Muscle of arm (tissue), 12 donors: ENCODE results near the gene DENND4B. TPM values are rescaled to one million over a fixed set of nuclear protein-coding genes. Genes with fewer than 3 reads are reported as not detected.
"Not testable (repeated sequence)": the region's sequence is repeated elsewhere in the genome, so short reads cannot be mapped to it uniquely, and the experiment has no call there.

ENCODE experiments used
- DNase-seq: peaks from one replicate; pipeline ENCODE4 v3.0.0-alpha.2; 2013
- polyA plus RNA-seq, 12 donors: library from polyadenylated mRNA; unstranded; fragments of 120-200 nt; gene quantifications; one replicate each; pipeline ENCODE4 v1.2.1, GENCODE V29; 2013; ENCODE audit not compliant: insufficient read length in 12 of 12

Gene DENND4B
- polyA plus RNA-seq, 12 donors = 20.5 to 39.0 (median 28.3) TPM; not detected in 1

DNA sequence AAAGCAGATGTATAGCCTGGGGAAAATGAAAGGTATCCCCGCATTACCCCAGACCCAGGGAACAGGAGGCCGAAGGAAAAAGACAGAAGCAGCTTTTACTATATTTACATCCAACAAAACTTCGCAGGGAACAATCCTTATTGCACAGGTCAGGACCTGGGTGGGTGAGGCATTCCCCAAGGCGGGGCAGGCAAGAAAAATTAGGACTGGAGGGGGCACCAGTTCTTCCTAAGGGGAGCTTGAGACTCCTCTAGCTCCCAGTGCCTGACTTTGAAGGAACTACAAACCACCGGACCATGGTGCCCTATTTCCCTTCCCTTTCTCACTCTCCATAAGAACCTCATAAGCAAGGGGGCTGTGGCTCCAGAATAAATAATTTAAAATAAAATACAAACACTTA is 17.1 kb downstream of the DENND4B start:
- no peak for DNase-seq

DNA sequence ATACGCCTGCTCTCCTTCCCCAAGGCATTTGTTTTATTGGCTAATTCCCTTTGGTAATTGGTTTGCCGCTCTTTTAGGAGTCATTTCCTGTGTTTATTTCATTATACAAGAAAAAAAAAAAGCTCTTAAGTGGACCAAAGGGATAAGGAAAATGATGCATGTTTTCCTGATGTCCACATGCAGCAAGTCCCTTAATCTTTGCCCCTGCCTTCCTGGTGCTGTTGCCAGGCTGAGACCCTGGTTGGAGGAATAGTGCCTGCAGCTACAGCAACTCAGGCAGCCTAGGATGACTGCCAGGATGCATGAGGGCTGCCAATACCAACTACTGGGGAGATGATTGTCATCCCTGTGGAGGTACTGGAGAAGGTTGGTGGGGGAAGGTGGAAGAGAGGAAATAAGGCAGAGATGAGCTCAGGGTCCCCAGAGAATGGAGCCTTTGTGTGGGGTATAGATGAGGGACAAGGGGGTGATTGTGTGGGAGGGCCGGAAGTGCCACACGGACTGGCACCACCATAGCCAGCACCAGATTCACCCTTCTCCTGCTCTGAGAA is 17.7 kb downstream of the DENND4B start:
- DNase-seq = no peak

DNA sequence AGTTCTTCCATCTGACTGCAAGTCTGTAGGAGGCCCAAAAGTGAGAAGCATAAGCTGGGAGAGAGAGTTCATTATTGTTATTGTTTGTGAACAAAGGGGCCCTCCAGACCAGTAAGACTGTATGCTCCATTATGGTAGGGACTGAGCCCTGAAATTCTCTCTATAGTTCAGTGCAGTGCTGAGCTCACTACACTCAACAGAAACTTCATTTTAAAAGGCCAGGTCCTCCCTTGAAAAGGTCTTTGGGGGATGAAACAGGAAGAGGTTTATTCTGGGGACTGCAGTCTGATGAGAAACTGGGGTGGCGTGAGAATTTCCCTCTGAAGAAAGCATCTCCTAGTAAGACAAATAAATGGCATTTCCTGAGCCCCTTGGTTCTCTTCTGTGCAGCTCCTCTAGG is 18.3 kb downstream of the DENND4B start:
- no peak for DNase-seq

DNA sequence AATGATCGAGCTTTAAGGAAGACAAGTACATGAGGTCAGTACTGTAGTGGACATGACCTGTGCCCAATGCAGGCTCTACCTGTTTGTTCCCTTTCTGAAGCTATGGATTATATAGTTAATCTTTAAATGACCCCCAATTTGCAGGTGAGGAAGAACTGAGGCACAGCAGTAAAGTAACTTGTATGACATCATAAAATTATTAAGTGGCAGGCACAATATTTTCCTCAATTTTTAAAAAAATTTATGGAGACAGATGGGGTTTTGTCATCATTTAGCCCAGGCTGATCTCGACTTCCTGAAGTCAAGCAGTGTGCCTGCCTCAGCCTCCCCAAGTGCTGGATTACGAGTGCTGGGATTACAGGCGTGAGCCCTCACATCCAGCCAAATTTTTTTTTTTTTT is 20.1 kb downstream of the DENND4B start:
- no peak for DNase-seq

DNA sequence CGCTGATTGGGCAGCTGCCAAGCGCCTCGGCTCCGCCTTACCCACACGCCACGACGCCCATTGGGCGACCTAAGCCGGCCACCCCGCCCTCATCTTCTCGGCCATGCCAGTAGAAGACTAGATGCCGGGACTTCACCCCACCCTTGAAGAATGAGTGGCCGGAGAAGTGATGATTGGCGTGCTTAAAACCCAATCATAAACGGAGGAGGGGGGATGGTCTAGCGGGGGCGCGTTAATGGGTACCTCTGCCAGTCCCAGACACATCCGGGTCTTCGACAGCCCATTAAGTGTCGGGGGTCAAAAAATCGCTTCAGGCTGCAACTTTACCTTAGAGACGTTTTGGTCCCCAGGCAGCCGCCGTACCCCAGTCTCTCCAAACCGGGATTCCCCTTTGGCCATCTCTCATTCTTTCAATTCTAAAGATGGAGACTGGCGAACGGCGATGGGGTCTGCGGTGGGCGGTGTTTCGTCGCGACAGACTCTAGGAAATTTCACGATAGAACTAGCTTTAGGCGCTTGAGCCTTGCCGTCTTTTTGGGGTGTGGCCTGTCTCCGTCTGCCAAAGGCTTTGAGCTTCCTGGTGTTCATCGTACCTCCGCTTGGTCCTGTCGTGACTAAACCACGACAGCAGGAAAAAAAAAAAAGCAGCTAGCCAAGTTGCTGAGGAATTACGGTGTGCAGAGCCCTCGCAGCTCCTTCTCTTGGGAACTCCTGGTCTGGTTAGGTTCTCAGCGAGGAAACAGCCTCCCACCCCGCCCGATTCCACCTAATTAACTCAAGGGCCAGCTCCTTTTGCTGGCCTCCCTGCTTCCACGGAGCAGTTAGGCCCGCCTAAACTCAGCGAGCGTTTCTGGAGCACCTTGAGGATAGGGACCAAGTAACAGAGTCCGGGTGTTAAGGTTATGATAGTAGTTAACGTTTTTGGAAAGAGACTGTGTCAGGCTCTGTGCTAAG is 23.3 kb downstream of the DENND4B start, which contains the start of gene GATAD2B:
Gene GATAD2B (minus strand): TSS at position 1 of the 954 bp plus-strand sequence. CDS start 94,625 bp downstream, outside the sequence.
- DNase-seq = peak; percentile 99

DNA sequence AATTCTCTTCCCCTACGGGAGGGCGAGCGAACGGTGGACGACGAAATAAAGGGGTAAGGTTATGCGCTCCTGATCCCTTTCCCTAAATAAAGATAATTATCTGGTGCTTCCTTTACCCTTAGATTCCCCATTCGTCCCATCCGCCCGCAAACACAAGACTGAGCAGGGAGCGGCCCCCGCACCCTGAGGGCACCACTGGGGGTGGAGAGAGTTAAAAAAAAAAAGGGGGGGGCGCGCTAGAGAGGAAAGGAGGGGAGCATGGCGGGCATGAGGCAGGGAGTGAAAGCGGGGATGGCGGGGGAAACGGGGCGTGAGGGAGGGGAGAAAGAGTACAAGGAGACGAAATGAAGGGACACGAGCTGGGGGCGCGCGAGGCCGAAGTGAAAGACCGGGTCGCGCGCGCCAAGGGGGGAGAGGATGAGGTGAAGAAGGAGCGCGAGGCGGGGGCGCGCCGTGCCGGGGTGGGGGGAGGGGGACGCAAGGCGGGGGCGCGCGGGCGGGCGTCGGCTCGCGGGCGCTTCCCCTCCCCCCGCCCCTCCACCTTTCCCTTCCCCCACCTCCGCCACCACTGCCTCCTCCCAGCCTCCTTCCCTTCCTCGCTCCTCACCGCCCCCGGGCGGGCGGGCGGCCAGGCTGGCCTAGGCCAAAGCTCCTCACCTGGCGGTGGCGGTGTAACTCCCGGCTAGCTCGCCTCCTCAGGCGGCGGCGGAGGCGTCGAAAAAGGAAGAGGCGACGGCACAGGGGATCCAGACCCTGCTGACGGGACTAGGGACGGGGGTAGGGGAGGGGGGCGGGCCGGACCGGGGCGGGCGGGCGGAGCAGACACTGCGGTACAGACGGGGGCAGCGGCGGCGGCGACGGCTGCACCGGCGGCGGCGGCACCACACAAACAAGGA is 24.2 kb downstream of the DENND4B start:
- DNase-seq = peak; percentile 30

DNA sequence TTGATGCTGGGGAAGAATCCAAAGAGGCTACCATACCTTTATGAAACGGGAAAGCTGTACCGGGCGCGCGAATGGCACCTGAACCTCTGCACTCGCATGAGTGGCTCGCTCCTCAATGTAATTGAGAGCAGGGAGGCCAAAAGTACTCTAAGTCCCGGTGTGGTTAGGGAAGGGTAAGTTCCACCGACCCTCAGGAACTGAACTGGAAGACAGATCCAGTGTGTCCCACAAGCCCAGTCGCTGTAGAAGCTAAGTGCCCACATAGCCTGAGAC is 24.8 kb downstream of the DENND4B start:
- peak; percentile 14 for DNase-seq

- DNase-seq = no peak
Measured at GRCh38 chr1:153921080-153921802, 25.3 kb downstream of the DENND4B start.

DNA sequence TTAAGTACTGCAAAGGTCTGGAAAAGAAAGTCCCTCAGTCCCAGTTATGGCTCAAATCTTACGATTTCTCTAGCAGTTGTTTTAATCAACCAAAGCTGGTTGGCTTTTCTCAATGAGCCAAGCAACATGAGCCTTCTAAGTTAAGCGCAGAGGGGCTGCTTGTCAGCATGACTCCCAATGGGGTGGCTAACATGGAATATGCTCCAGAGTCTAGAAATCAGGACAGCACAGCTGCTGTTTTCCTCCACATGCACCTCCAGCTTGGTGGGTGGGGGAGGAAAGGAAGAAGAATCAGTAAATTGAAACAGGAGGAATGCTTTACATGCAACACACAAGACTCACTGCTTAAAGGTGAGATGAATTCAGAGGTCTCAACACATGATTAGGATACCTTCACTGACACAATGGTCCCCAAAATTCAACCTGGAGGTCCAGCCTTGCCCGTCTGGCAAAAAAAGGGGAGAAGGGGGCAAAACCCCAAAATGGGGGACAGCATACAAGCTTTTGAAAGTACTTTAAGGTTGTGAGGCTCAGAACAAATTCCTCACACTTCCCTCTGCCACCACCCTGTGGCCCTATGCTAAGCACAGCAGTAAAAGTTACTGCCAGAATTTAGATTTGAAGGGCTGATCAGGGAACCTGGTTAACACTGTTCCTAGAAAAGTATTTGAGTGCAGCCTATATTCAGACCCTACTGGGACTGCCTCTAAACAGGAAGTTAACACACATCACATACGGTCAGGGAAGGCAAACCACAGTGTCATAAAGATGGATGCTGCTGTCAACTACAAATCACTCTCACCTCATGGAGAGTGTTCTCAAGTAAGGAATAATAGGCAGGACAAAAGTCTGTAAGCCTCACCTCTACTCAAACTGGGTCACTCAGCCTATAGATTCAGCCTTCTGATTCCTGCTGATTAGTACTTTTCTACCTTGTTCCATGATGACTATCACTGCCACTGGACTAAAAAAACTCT is 26.4 kb downstream of the DENND4B start:
- DNase-seq = no peak

GRCh38 chr1:153916297-153916696 is 30.2 kb downstream of the DENND4B start:
- no peak for DNase-seq

DNA sequence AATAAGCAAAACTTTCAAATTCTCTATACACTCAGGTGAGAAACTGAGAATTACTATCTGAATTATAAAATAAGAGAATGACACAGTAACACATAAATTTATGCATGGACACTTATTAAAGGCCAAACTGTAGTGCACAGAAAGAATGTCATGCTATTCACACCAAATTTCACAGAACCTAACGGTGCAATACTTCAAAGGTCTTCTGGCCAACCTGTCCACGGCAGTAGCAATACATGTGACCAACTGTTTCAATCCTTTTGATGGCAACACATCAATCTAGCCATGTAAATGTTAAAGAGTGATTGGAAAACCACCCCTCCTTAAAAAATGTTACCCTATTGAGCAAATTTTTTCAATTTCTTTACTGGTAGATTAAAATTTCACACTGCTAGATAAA is 34.2 kb downstream of the DENND4B start:
- no peak for DNase-seq

- DNase-seq = not testable (repeated sequence)
Measured at GRCh38 chr1:153910560-153910959, 36.0 kb downstream of the DENND4B start.

DNA sequence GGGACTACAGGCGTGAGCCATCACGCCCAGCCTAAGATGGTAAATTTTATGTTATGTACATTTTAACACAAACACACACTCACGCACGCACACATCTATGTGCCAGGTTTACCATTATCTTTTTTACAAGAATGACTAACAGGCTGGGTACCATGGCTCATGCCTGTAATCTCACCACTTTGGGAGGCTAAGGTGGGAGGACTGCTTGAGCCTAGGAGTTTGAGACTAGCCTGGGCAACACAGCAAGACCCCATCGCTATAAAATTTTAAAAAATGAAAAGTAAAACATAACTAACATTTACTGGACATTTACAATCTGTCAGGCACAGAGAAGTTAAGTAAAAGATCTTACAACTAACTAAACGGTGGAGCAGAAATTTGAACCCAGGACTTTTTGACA is 38.4 kb downstream of the DENND4B start:
- no peak for DNase-seq

DNA sequence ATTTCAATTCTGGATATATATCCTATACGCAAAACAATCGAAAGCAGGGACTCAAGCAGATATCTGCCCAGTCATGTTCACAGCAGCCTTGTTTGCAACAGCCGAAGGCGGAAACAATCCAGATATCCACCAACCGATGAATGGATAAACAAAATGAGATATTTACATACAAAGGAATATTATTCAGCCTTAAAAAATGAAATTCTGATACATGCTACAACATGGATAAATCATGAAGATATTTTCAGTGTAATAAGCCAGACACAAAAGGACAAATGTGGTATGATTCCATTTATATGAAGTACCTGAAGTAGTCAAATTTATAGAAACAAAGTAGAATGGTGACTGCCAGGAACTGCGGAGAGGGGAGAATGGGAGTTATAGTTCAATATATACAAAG is 39.4 kb downstream of the DENND4B start:
- no peak for DNase-seq

DNA sequence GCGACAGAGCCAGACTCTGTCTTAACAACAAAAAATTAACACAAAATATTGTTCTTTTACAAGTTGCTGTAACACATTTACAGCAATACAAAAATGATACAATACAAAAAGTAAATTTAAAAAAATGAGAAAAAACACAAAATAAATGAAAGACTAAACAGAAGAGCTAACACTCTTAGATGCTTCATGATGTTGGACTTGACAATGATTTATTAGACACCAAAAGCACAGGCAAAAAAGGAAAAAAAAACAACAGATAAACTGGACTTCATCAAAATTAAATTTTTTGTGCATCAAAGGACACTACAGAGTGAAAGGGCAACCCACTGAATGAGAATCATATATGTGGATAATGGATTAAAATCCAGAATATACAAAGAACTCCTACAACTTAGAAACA is 40.1 kb downstream of the DENND4B start:
- no peak for DNase-seq

GRCh38 chr1:153905908-153906307 is 40.6 kb downstream of the DENND4B start:
- not testable (repeated sequence) for DNase-seq

GRCh38 chr1:153903841-153904455 is 42.6 kb downstream of the DENND4B start:
- no peak for DNase-seq

- DNase-seq = no peak
Measured at GRCh38 chr1:153899509-153899908, 47.0 kb downstream of the DENND4B start.

DNA sequence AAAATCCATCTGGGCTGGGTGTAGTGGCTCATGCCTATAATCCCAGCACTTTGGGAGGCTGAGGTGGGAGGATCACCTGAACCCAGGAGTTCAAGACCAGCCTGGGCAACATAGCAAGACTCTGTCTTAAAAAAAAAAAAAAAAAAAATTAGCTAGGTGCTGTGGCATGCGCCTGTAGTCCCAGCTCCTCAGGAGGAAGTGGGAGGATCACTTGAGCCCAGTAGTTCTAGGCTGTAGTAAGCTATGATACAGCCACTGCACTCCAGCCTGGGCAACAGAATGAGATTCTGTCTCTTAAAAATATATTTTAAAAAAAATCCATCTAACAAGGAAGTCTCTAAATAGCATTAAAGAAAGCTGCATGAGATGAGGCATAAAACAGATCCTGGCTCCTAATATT is 50.7 kb downstream of the DENND4B start:
- not testable (repeated sequence) for DNase-seq

GRCh38 chr1:153891042-153891441 is 55.5 kb downstream of the DENND4B start:
- not testable (repeated sequence) for DNase-seq
